Fibroblast of lung (primary cell): ENCODE data around the gene CEP63.

Experiments used
- EZH2 ChIP-seq: IDR thresholded peaks from 2 replicates; pipeline ENCODE4 v1.5.1; 2012; ENCODE audit warnings: low read length, control low read depth, mild to moderate bottlenecking; ENCODE audit errors: missing control alignments
- TF ChIP-seq, protein P1 (sequence below), 2 donors: IDR thresholded peaks in 1 of 2; conservative IDR thresholded peaks in 1 of 2; 1 replicate in 1 of 2; 2 replicates in 1 of 2; pipeline ENCODE4 v1.5.1; 2011 to 2012; ENCODE audit warnings: low read length in 2 of 2, control low read depth in 1 of 2, inconsistent platforms in 1 of 2, low read depth in 1 of 2, mild to moderate bottlenecking in 1 of 2

DNA sequence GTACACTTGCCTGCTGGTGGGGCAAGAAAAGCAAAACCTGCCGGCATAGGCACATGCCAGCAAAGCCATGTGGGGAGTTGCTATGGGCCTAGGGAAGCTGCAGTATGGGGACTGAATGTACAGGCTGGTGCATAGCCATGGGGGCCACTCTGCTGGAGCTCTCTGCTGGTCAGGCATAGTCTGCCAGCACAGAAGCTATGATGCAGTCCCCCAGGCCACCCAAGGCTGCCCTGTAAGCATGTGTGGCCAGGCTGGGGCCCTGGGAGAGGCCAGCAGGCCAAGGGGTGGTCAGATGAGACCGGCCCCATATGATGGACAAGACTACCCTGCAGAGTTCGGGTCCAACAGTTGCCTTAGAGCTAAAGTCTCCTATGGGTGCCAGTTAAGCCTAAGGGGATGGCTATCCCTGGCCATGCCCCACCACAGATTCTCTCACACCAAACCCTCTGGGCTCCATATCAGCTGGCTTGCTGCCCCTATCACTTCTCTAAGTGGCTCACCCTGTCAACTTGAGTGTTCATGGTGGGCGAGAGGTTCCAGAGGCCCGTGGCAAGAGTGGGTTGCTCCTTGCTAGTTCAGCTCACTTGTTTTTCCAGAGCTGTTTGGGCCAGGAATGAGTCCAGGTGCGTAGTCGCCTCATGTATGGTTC, 41.8 kb downstream of the CEP63 start:
- TF ChIP-seq, protein P1, sequence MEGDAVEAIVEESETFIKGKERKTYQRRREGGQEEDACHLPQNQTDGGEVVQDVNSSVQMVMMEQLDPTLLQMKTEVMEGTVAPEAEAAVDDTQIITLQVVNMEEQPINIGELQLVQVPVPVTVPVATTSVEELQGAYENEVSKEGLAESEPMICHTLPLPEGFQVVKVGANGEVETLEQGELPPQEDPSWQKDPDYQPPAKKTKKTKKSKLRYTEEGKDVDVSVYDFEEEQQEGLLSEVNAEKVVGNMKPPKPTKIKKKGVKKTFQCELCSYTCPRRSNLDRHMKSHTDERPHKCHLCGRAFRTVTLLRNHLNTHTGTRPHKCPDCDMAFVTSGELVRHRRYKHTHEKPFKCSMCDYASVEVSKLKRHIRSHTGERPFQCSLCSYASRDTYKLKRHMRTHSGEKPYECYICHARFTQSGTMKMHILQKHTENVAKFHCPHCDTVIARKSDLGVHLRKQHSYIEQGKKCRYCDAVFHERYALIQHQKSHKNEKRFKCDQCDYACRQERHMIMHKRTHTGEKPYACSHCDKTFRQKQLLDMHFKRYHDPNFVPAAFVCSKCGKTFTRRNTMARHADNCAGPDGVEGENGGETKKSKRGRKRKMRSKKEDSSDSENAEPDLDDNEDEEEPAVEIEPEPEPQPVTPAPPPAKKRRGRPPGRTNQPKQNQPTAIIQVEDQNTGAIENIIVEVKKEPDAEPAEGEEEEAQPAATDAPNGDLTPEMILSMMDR (conservative IDR thresholded peaks at IDR 0.05 in 1 of 2, IDR thresholded peaks at IDR 0.05 in 1 of 2; ENCODE audit: low read depth in 1 of 2, low read length in 2 of 2): no peak
- no peak for TF ChIP-seq EZH2
